HEK293 (cell line): ENCODE results near the gene PCSK6.

Experiments
- ATF2 ChIP-seq: fragments of 450-650 bp; formaldehyde crosslinking; IDR thresholded peaks from 2 replicates; pipeline ENCODE4 v1.5.1; 2016; ENCODE audit warnings: missing biosample characterization, missing genetic modification characterization, low read depth
- CTCF ChIP-seq: fragments of 450-650 bp; formaldehyde crosslinking; IDR thresholded peaks from 2 replicates; pipeline ENCODE4 v1.5.1; 2016; ENCODE audit warnings: missing biosample characterization, missing genetic modification characterization
- MEIS1 ChIP-seq: sonication (generic); formaldehyde crosslinking; IDR thresholded peaks from 2 replicates; pipeline ENCODE4 v1.8.1; 2022; ENCODE audit warnings: missing genetic modification reagents, mild to moderate bottlenecking, borderline replicate concordance
- PATZ1 ChIP-seq: fragments of 450-650 bp; formaldehyde crosslinking; IDR thresholded peaks from 2 replicates; pipeline ENCODE4 v1.5.1; 2016; ENCODE audit warnings: missing biosample characterization, missing genetic modification characterization
- PRDM2 ChIP-seq: fragments of 450-650 bp; formaldehyde crosslinking; IDR thresholded peaks from 2 replicates; pipeline ENCODE4 v1.5.1; 2016; ENCODE audit warnings: missing biosample characterization, missing genetic modification characterization, borderline replicate concordance
- SP2 ChIP-seq: fragments of 450-650 bp; formaldehyde crosslinking; IDR thresholded peaks from 2 replicates; pipeline ENCODE4 v1.5.1; 2016; ENCODE audit warnings: missing biosample characterization, missing genetic modification characterization
- ZBTB1 ChIP-seq: fragments of 450-650 bp; formaldehyde crosslinking; IDR thresholded peaks from 2 replicates; pipeline ENCODE4 v1.5.1; 2016; ENCODE audit warnings: missing biosample characterization, missing genetic modification characterization
- ZFP3 ChIP-seq: fragments of 450-650 bp; formaldehyde crosslinking; IDR thresholded peaks from 2 replicates; pipeline ENCODE4 v1.5.1; 2016; ENCODE audit warnings: low read depth, missing biosample characterization, missing genetic modification characterization
- ZNF138 ChIP-seq: fragments of 450-650 bp; formaldehyde crosslinking; IDR thresholded peaks from 2 replicates; pipeline ENCODE4 v1.5.1; 2016; ENCODE audit warnings: missing biosample characterization, missing genetic modification characterization, borderline replicate concordance
- ZNF140 ChIP-seq: fragments of 450-650 bp; formaldehyde crosslinking; IDR thresholded peaks from 2 replicates; pipeline ENCODE4 v1.5.1; 2016; ENCODE audit warnings: missing biosample characterization, missing genetic modification characterization
- ZNF423 ChIP-seq: fragments of 450-650 bp; formaldehyde crosslinking; IDR thresholded peaks from 2 replicates; pipeline ENCODE4 v1.5.1; 2016; ENCODE audit warnings: missing biosample characterization, missing genetic modification characterization
- ZNF664 ChIP-seq: fragments of 450-650 bp; formaldehyde crosslinking; IDR thresholded peaks from 2 replicates; pipeline ENCODE4 v1.5.1; 2016; ENCODE audit warnings: missing biosample characterization, missing genetic modification characterization
- ZNF76 ChIP-seq: fragments of 450-650 bp; formaldehyde crosslinking; IDR thresholded peaks from 2 replicates; pipeline ENCODE4; 2016; ENCODE audit warnings: low read depth, missing biosample characterization, missing genetic modification characterization, borderline replicate concordance
- ZNF792 ChIP-seq: fragments of 450-650 bp; formaldehyde crosslinking; IDR thresholded peaks from 2 replicates; pipeline ENCODE4 v1.5.1; 2016; ENCODE audit warnings: missing biosample characterization, missing genetic modification characterization

GRCh38 chr15:101500865-101501551 is 11.5 kb upstream of the PCSK6 start:
- no peak for TF ChIP-seq CTCF (tag by site-specific recombination)
- no peak for TF ChIP-seq PRDM2 (tag by site-specific recombination)
- TF ChIP-seq ZBTB1 (tag by site-specific recombination) = no peak
- TF ChIP-seq ZNF792 = no peak
- no peak for TF ChIP-seq ZNF423 (tag by site-specific recombination)
- peak; percentile 21; the same call in 1 of the 2 replicates for TF ChIP-seq ZNF664
- no peak for TF ChIP-seq ATF2 (tag by site-specific recombination)
- no peak for TF ChIP-seq PATZ1 (tag by site-specific recombination)
- no peak for TF ChIP-seq SP2 (tag by site-specific recombination)
- TF ChIP-seq MEIS1 = no peak
- TF ChIP-seq ZNF76 (tag by site-specific recombination) = no peak
- no peak for TF ChIP-seq ZFP3
- no peak for TF ChIP-seq ZNF138 (tag by site-specific recombination)
- no peak for TF ChIP-seq ZNF140 (tag by site-specific recombination)
